IMR-90 (cell line): ENCODE results near the gene GRID1. TPM values are rescaled to one million over a fixed set of nuclear protein-coding genes. Genes with fewer than 3 reads are reported as not detected.

Experiments
- ATAC-seq: fragments of 200-7000 bp; cut with Tn5 transposase; 2 replicates; pipeline ENCODE4 v1.9.1; 2020; ENCODE audit warnings: low read depth, mild to moderate bottlenecking, moderate library complexity
- BruUV-seq: library from RNA; stranded (reverse); fragments of 400-500 nt; replicated peaks from 2 replicates; lab custom pipeline; 2021; lab: Mats Ljungman, UMichigan
- CTCF ChIA-PET: fragments of 300-600 bp; formaldehyde crosslinking; extraction: SDS; loops from one replicate; lab custom pipeline; 2021; ENCODE audit warnings: antibody characterized with exemption; lab: Yijun Ruan, JAX
- POLR2A ChIA-PET: fragments of 300-600 bp; sonication (Branson Sonifier 250); formaldehyde crosslinking; loops from one replicate; lab custom pipeline; 2022; ENCODE audit warnings: antibody characterized with exemption; ENCODE audit not compliant: unreplicated experiment; lab: Charles Lee
- DNase-seq: peaks from one replicate; pipeline ENCODE4 v3.0.0; 2013
- H2AFZ ChIP-seq: replicated peaks from 2 replicates; pipeline ENCODE3; 2013; ENCODE audit warnings: low read length, mild to moderate bottlenecking; ENCODE audit not compliant: poor library complexity
- H2AK5ac ChIP-seq: 2 replicates; pipeline ENCODE4 v1.6.1; 2013; ENCODE audit warnings: low read depth, low read length, inconsistent platforms
- H2AK9ac ChIP-seq: replicated peaks from 2 replicates; pipeline ENCODE3; 2013; ENCODE audit warnings: mild to moderate bottlenecking, low read depth, low read length, moderate library complexity; ENCODE audit not compliant: poor library complexity
- H2BK120ac ChIP-seq: 2 replicates; pipeline ENCODE4 v1.6.1; 2013; ENCODE audit warnings: low read depth, low read length, inconsistent platforms
- H2BK15ac ChIP-seq: 3 replicates; pipeline ENCODE4 v1.6.1; 2013; ENCODE audit warnings: low read depth, low read length, inconsistent platforms
- H2BK20ac ChIP-seq: 2 replicates; pipeline ENCODE4 v1.6.1; 2013; ENCODE audit warnings: low read depth, mild to moderate bottlenecking, inconsistent platforms, low read length, moderate library complexity
- H2BK5ac ChIP-seq: 2 replicates; pipeline ENCODE4 v1.6.1; 2013; ENCODE audit warnings: mild to moderate bottlenecking, low read depth, low read length, inconsistent platforms; ENCODE audit not compliant: poor library complexity, severe bottlenecking
- H3K14ac ChIP-seq: replicated peaks from 2 replicates; pipeline ENCODE4 v1.6.1; 2013; ENCODE audit warnings: low read depth, low read length, inconsistent platforms
- H3K18ac ChIP-seq: 2 replicates; pipeline ENCODE4 v1.6.1; 2013; ENCODE audit warnings: low read depth, low read length, control low read depth
- H3K23ac ChIP-seq: 2 replicates; pipeline ENCODE4 v1.6.1; 2013; ENCODE audit warnings: low read depth, low read length, inconsistent platforms
- H3K27ac ChIP-seq: 2 replicates; pipeline ENCODE4 v1.5.1; 2013; ENCODE audit warnings: mild to moderate bottlenecking, control low read depth, low read length; ENCODE audit not compliant: insufficient read depth
- H3K27me3 ChIP-seq: 2 replicates; pipeline ENCODE4 v1.6.1; 2013; ENCODE audit warnings: low read length; ENCODE audit not compliant: control insufficient read depth, insufficient read depth
- H3K36me3 ChIP-seq: 2 replicates; pipeline ENCODE4 v1.6.1; 2013; ENCODE audit warnings: low read length, mixed read lengths; ENCODE audit not compliant: control insufficient read depth, insufficient read depth
- H3K4ac ChIP-seq: 2 replicates; pipeline ENCODE4 v1.6.1; 2013; ENCODE audit warnings: low read depth, low read length, inconsistent platforms
- H3K4me1 ChIP-seq: 2 replicates; pipeline ENCODE4 v1.6.1; 2013; ENCODE audit warnings: low read length, mixed read lengths; ENCODE audit not compliant: control insufficient read depth, insufficient read depth
- H3K4me2 ChIP-seq: 2 replicates; pipeline ENCODE4 v1.6.1; 2013; ENCODE audit warnings: low read depth, mild to moderate bottlenecking, control low read depth, low read length, moderate library complexity
- H3K4me3 ChIP-seq: 2 replicates; pipeline ENCODE4 v1.5.1; 2013; ENCODE audit warnings: low read depth, mild to moderate bottlenecking, control low read depth, low read length, moderate library complexity; ENCODE audit not compliant: insufficient read depth
- H3K56ac ChIP-seq: 2 replicates; pipeline ENCODE4 v1.6.1; 2013; ENCODE audit warnings: low read length, inconsistent platforms; ENCODE audit not compliant: insufficient read depth; ENCODE audit errors: extremely low read depth
- H3K79me1 ChIP-seq, 2 experiments: 2 replicates each; pipeline ENCODE4 v1.6.1; 2013; ENCODE audit warnings: low read length in 2 of 2, inconsistent platforms in 1 of 2, low read depth in 1 of 2
- H3K9ac ChIP-seq: 2 replicates; pipeline ENCODE4 v1.6.1; 2013; ENCODE audit warnings: low read depth, low read length, control low read depth
- H3K9me1 ChIP-seq: 2 replicates; pipeline ENCODE4 v1.6.1; 2013; ENCODE audit warnings: low read length, inconsistent platforms; ENCODE audit not compliant: insufficient read depth
- H3K9me3 ChIP-seq: 2 replicates; pipeline ENCODE4 v1.6.1; 2013; ENCODE audit warnings: low read length; ENCODE audit not compliant: control insufficient read depth, insufficient read depth
- H4K20me1 ChIP-seq: 2 replicates; pipeline ENCODE4 v1.6.1; 2013; ENCODE audit warnings: low read length, inconsistent platforms; ENCODE audit not compliant: insufficient read depth
- H4K5ac ChIP-seq: 2 replicates; pipeline ENCODE4 v1.6.1; 2013; ENCODE audit warnings: mild to moderate bottlenecking, low read depth, low read length, control low read depth
- H4K8ac ChIP-seq, 2 experiments: 2 replicates each; pipeline ENCODE4 v1.6.1; 2013; ENCODE audit warnings: low read depth in 2 of 2, low read length in 2 of 2, control low read depth in 1 of 2, inconsistent platforms in 1 of 2
- H4K91ac ChIP-seq: 2 replicates; pipeline ENCODE4 v1.6.1; 2013; ENCODE audit warnings: low read depth, low read length, inconsistent platforms; ENCODE audit not compliant: insufficient read depth
- BHLHE40 ChIP-seq: fragments of 150-350 bp; IDR thresholded peaks from 2 replicates; pipeline ENCODE4 v1.6.1; 2016; ENCODE audit warnings: mild to moderate bottlenecking, low read depth, low read length
- CEBPB ChIP-seq: IDR thresholded peaks from 2 replicates; pipeline ENCODE4 v1.6.1; 2012; ENCODE audit warnings: low read depth, low read length, improper control_type of control experiment
- CHD1 ChIP-seq: IDR thresholded peaks from 2 replicates; pipeline ENCODE4 v1.6.1; 2012; ENCODE audit warnings: low read depth, low read length, improper control_type of control experiment
- ELK1 ChIP-seq: fragments of 150-350 bp; IDR thresholded peaks from 2 replicates; pipeline ENCODE4 v1.6.1; 2016; ENCODE audit warnings: low read depth, mild to moderate bottlenecking, low read length, moderate library complexity, borderline replicate concordance
- FOS ChIP-seq: fragments of 150-350 bp; IDR thresholded peaks from 2 replicates; pipeline ENCODE4 v1.6.1; 2016; ENCODE audit warnings: low read depth, low read length
- MAFK ChIP-seq: IDR thresholded peaks from 2 replicates; pipeline ENCODE4 v1.6.1; 2012; ENCODE audit warnings: low read depth, low read length, improper control_type of control experiment
- MAZ ChIP-seq: IDR thresholded peaks from 2 replicates; pipeline ENCODE4 v1.6.1; 2012; ENCODE audit warnings: low read depth, mild to moderate bottlenecking, low read length, improper control_type of control experiment, moderate library complexity, borderline replicate concordance
- MXI1 ChIP-seq: IDR thresholded peaks from 2 replicates; pipeline ENCODE4 v1.6.1; 2012; ENCODE audit warnings: low read depth, mild to moderate bottlenecking, low read length, moderate library complexity, borderline replicate concordance
- NFE2L2 ChIP-seq: fragments of 150-350 bp; IDR thresholded peaks from 2 replicates; pipeline ENCODE4 v1.6.1; 2016; ENCODE audit warnings: low read depth, mild to moderate bottlenecking, low read length
- POLR2A ChIP-seq: IDR thresholded peaks from 2 replicates; pipeline ENCODE4 v1.6.1; 2012; ENCODE audit warnings: mild to moderate bottlenecking, low read depth, low read length
- RAD21 ChIP-seq: IDR thresholded peaks from 2 replicates; pipeline ENCODE4 v1.6.1; 2012; ENCODE audit warnings: low read length, improper control_type of control experiment
- RCOR1 ChIP-seq: IDR thresholded peaks from 2 replicates; pipeline ENCODE4 v1.6.1; 2012; ENCODE audit warnings: mild to moderate bottlenecking, low read length, improper control_type of control experiment; ENCODE audit not compliant: insufficient replicate concordance
- RFX5 ChIP-seq: IDR thresholded peaks from 2 replicates; pipeline ENCODE4 v1.8.0; 2012; ENCODE audit warnings: low read depth, mild to moderate bottlenecking, low read length, moderate library complexity
- SMC3 ChIP-seq: fragments of 150-350 bp; IDR thresholded peaks from 2 replicates; pipeline ENCODE4 v1.6.1; 2016; ENCODE audit warnings: low read depth, mild to moderate bottlenecking, antibody characterized with exemption, low read length, moderate library complexity
- WGBS, 2 experiments: methylation state at CpG; one replicate each; pipeline versions ENCODE4 v1.1.5 to v1.1.7; 2013; ENCODE audit warnings: missing lambda C conversion rate in 2 of 2; ENCODE audit not compliant: insufficient read length in 1 of 2; ENCODE audit errors: extremely low coverage in 2 of 2; 5-methylcytosine and 5-hydroxymethylcytosine counted together
- dilution Hi-C: fragments of 300-500 bp; cut with HindIII; formaldehyde crosslinking; loops from one replicate; pipeline ENCODE4 v1.14.3; 2018; ENCODE audit warnings: low sequenced_read_pairs; ENCODE audit not compliant: unreplicated experiment
- in situ Hi-C: fragments of 300-500 bp; cut with MboI; formaldehyde crosslinking; loops from 3 replicates; pipeline ENCODE4 v1.14.3; 2019; ENCODE audit warnings: low sequenced_read_pairs, inconsistent platforms, mixed read lengths
- intact Hi-C: fragments of 100-400 bp; cut with micrococcal nuclease; formaldehyde crosslinking; loops from 2 replicates; pipeline ENCODE4 v1.10.0; 2022
- polyA plus RNA-seq, 3 experiments: library from polyadenylated mRNA; depleted of rRNA; stranded (reverse); fragments of >200 nt; gene quantifications; 2 replicates each; pipeline ENCODE4 v1.2.3, GENCODE V29; 2012; ENCODE audit warnings: low replicate concordance in 1 of 3
- total RNA-seq: library from RNA; depleted of rRNA; stranded (reverse); fragments of >200 nt; gene quantifications from 2 replicates; pipeline ENCODE4 v1.2.3, GENCODE V29; 2012
- TF ChIP-seq, protein P1 (sequence below): fragments of 150-350 bp; IDR thresholded peaks from 2 replicates; pipeline ENCODE4 v1.6.1; 2017; ENCODE audit warnings: mild to moderate bottlenecking, antibody characterized with exemption, low read length, low read depth
- TF ChIP-seq, protein P2 (sequence below): conservative IDR thresholded peaks from 2 replicates; pipeline ENCODE4 v1.5.1; 2012; ENCODE audit warnings: mild to moderate bottlenecking, low read depth, low read length, improper control_type of control experiment

Gene GRID1
- total and polyA plus RNA-seq, 2 of the 4 experiments (the other 2 are of a cell fraction): not detected

GRCh38 chr10:85607043-85607695 is 759.4 kb downstream of the GRID1 start:
- Histone ChIP-seq H3K18ac (no peak overlapping the region), H3K9me3 (peaks cover 25% of the 10 kb centered on the region), H4K5ac (no peak overlapping the region), H2AFZ (no peak overlapping the region), H2BK120ac (no peak overlapping the region), H4K8ac (no peak overlapping the region), H4K91ac (no peak overlapping the region), H3K23ac (no peak overlapping the region), H3K4ac (no peak overlapping the region), H3K56ac (no peak overlapping the region), H2BK15ac (no peak overlapping the region), H3K27me3 (no peaks in the 10 kb centered on the region), H3K27ac (no peak overlapping the region), H3K9me1 (no peaks in the 10 kb centered on the region), H3K4me1 (no peaks in the 10 kb centered on the region), H3K79me1 (no peaks in the 10 kb centered on the region), H2AK5ac (no peak overlapping the region), H3K4me3 (no peak overlapping the region), H2BK20ac (no peak overlapping the region), H2BK5ac (no peak overlapping the region), H2AK9ac (no peak overlapping the region), H3K14ac (no peak overlapping the region), H3K36me3 (no peaks in the 10 kb centered on the region), H3K4me2 (no peak overlapping the region), H3K9ac (no peak overlapping the region), H4K20me1 (no peaks in the 10 kb centered on the region)
- intact Hi-C loops (no loop called here), dilution Hi-C loops (no loop called here), in situ Hi-C loops (no loop called here)
- POLR2A ChIA-PET: interaction anchor here (0.7 kb wide), 1 partner anchor 155 kb away, joined by 10 read pairs; no protein-coding TSS in a partner anchor
- BruUV-seq: no TSS peak
- ATAC-seq (no peak), DNase-seq (no peak)
- WGBS, 2 experiments: 86% methylated on average over 1 of the region's 11 CpGs; no CpG with 5 or more reads in 1 of the 2 experiments
- TF ChIP-seq MAZ (no peak), MXI1 (no peak), NFE2L2 (no peak), BHLHE40 (no peak), ELK1 (no peak), CEBPB (no peak), MAFK (no peak), SMC3 (no peak), RCOR1 (no peak), RAD21 (no peak), FOS (no peak), CHD1 (no peak), RFX5 (no peak), POLR2A (no peak)
- TF ChIP-seq, protein P1, sequence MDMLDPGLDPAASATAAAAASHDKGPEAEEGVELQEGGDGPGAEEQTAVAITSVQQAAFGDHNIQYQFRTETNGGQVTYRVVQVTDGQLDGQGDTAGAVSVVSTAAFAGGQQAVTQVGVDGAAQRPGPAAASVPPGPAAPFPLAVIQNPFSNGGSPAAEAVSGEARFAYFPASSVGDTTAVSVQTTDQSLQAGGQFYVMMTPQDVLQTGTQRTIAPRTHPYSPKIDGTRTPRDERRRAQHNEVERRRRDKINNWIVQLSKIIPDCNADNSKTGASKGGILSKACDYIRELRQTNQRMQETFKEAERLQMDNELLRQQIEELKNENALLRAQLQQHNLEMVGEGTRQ: no peak
- TF ChIP-seq, protein P2, sequence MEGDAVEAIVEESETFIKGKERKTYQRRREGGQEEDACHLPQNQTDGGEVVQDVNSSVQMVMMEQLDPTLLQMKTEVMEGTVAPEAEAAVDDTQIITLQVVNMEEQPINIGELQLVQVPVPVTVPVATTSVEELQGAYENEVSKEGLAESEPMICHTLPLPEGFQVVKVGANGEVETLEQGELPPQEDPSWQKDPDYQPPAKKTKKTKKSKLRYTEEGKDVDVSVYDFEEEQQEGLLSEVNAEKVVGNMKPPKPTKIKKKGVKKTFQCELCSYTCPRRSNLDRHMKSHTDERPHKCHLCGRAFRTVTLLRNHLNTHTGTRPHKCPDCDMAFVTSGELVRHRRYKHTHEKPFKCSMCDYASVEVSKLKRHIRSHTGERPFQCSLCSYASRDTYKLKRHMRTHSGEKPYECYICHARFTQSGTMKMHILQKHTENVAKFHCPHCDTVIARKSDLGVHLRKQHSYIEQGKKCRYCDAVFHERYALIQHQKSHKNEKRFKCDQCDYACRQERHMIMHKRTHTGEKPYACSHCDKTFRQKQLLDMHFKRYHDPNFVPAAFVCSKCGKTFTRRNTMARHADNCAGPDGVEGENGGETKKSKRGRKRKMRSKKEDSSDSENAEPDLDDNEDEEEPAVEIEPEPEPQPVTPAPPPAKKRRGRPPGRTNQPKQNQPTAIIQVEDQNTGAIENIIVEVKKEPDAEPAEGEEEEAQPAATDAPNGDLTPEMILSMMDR: no peak
- CTCF ChIA-PET: no interaction called here
